Transverse colon (tissue), 4 donors: ENCODE data around the gene CWC27.

ENCODE experiments used
- CTCF ChIP-seq, 5 experiments: fragments of 200-600 bp in 3 of 5; fragments of 450-650 bp in 2 of 5; sonication (generic) in 3 of 5; IDR thresholded peaks; 1 replicate in 2 of 5; 2 replicates in 3 of 5; pipeline ENCODE4 v1.5.1; 2016 to 2017; ENCODE audit warnings: antibody characterized with exemption in 5 of 5, inconsistent platforms in 3 of 5, mild to moderate bottlenecking in 2 of 5, moderate library complexity in 1 of 5
- EP300 ChIP-seq: sonication (generic); formaldehyde crosslinking; IDR thresholded peaks from one replicate; pipeline ENCODE4 v1.6.1; 2017; ENCODE audit warnings: antibody characterized with exemption, low read depth
- POLR2A ChIP-seq: fragments of 450-650 bp; IDR thresholded peaks from one replicate; pipeline ENCODE4 v1.6.1; 2016; ENCODE audit warnings: antibody characterized with exemption, mild to moderate bottlenecking, moderate library complexity
- POLR2AphosphoS5 ChIP-seq, 3 donors: sonication (generic); formaldehyde crosslinking; IDR thresholded peaks; one replicate each; pipeline ENCODE4 v1.6.1; 2016; ENCODE audit warnings: antibody characterized with exemption in 3 of 3

- TF ChIP-seq CTCF (IDR thresholded peaks at IDR 0.05) (no peak), POLR2AphosphoS5 (IDR thresholded peaks at IDR 0.05) (no peak), POLR2A (no peak), EP300 (no peak)
Observed at GRCh38 chr5:65018763-65019162, 250.0 kb downstream of the CWC27 start.
